IMR-90 (cell line): ENCODE measurements around the gene PRC1. TPM values are rescaled to one million over a fixed set of nuclear protein-coding genes. Genes with fewer than 3 reads are reported as not detected.
A peak's percentile ranks its signal among the peaks of the same experiment; 100 is the strongest.

Source experiments
- ATAC-seq: fragments of 200-7000 bp; cut with Tn5 transposase; 2 replicates; pipeline ENCODE4 v1.9.1; 2020; ENCODE audit warnings: low read depth, mild to moderate bottlenecking, moderate library complexity
- BruUV-seq: library from RNA; stranded (reverse); fragments of 400-500 nt; replicated peaks from 2 replicates; lab custom pipeline; 2021; lab: Mats Ljungman, UMichigan
- CTCF ChIA-PET: fragments of 300-600 bp; formaldehyde crosslinking; extraction: SDS; loops from one replicate; lab custom pipeline; 2021; ENCODE audit warnings: antibody characterized with exemption; lab: Yijun Ruan, JAX
- POLR2A ChIA-PET: fragments of 300-600 bp; sonication (Branson Sonifier 250); formaldehyde crosslinking; loops from one replicate; lab custom pipeline; 2022; ENCODE audit warnings: antibody characterized with exemption; ENCODE audit not compliant: unreplicated experiment; lab: Charles Lee
- DNase-seq: peaks from one replicate; pipeline ENCODE4 v3.0.0; 2013
- H2AFZ ChIP-seq: replicated peaks from 2 replicates; pipeline ENCODE3; 2013; ENCODE audit warnings: low read length, mild to moderate bottlenecking; ENCODE audit not compliant: poor library complexity
- H2AK5ac ChIP-seq: 2 replicates; pipeline ENCODE4 v1.6.1; 2013; ENCODE audit warnings: low read depth, low read length, inconsistent platforms
- H2AK9ac ChIP-seq: replicated peaks from 2 replicates; pipeline ENCODE3; 2013; ENCODE audit warnings: mild to moderate bottlenecking, low read depth, low read length, moderate library complexity; ENCODE audit not compliant: poor library complexity
- H2BK120ac ChIP-seq: 2 replicates; pipeline ENCODE4 v1.6.1; 2013; ENCODE audit warnings: low read depth, low read length, inconsistent platforms
- H2BK15ac ChIP-seq: 3 replicates; pipeline ENCODE4 v1.6.1; 2013; ENCODE audit warnings: low read depth, low read length, inconsistent platforms
- H2BK20ac ChIP-seq: 2 replicates; pipeline ENCODE4 v1.6.1; 2013; ENCODE audit warnings: low read depth, mild to moderate bottlenecking, inconsistent platforms, low read length, moderate library complexity
- H2BK5ac ChIP-seq: 2 replicates; pipeline ENCODE4 v1.6.1; 2013; ENCODE audit warnings: mild to moderate bottlenecking, low read depth, low read length, inconsistent platforms; ENCODE audit not compliant: poor library complexity, severe bottlenecking
- H3K14ac ChIP-seq: replicated peaks from 2 replicates; pipeline ENCODE4 v1.6.1; 2013; ENCODE audit warnings: low read depth, low read length, inconsistent platforms
- H3K18ac ChIP-seq: 2 replicates; pipeline ENCODE4 v1.6.1; 2013; ENCODE audit warnings: low read depth, low read length, control low read depth
- H3K23ac ChIP-seq: 2 replicates; pipeline ENCODE4 v1.6.1; 2013; ENCODE audit warnings: low read depth, low read length, inconsistent platforms
- H3K27ac ChIP-seq: 2 replicates; pipeline ENCODE4 v1.5.1; 2013; ENCODE audit warnings: mild to moderate bottlenecking, control low read depth, low read length; ENCODE audit not compliant: insufficient read depth
- H3K27me3 ChIP-seq: 2 replicates; pipeline ENCODE4 v1.6.1; 2013; ENCODE audit warnings: low read length; ENCODE audit not compliant: control insufficient read depth, insufficient read depth
- H3K36me3 ChIP-seq: 2 replicates; pipeline ENCODE4 v1.6.1; 2013; ENCODE audit warnings: low read length, mixed read lengths; ENCODE audit not compliant: control insufficient read depth, insufficient read depth
- H3K4ac ChIP-seq: 2 replicates; pipeline ENCODE4 v1.6.1; 2013; ENCODE audit warnings: low read depth, low read length, inconsistent platforms
- H3K4me1 ChIP-seq: 2 replicates; pipeline ENCODE4 v1.6.1; 2013; ENCODE audit warnings: low read length, mixed read lengths; ENCODE audit not compliant: control insufficient read depth, insufficient read depth
- H3K4me2 ChIP-seq: 2 replicates; pipeline ENCODE4 v1.6.1; 2013; ENCODE audit warnings: low read depth, mild to moderate bottlenecking, control low read depth, low read length, moderate library complexity
- H3K4me3 ChIP-seq: 2 replicates; pipeline ENCODE4 v1.5.1; 2013; ENCODE audit warnings: low read depth, mild to moderate bottlenecking, control low read depth, low read length, moderate library complexity; ENCODE audit not compliant: insufficient read depth
- H3K56ac ChIP-seq: 2 replicates; pipeline ENCODE4 v1.6.1; 2013; ENCODE audit warnings: low read length, inconsistent platforms; ENCODE audit not compliant: insufficient read depth; ENCODE audit errors: extremely low read depth
- H3K79me1 ChIP-seq, 2 experiments: 2 replicates each; pipeline ENCODE4 v1.6.1; 2013; ENCODE audit warnings: low read length in 2 of 2, inconsistent platforms in 1 of 2, low read depth in 1 of 2
- H3K9ac ChIP-seq: 2 replicates; pipeline ENCODE4 v1.6.1; 2013; ENCODE audit warnings: low read depth, low read length, control low read depth
- H3K9me1 ChIP-seq: 2 replicates; pipeline ENCODE4 v1.6.1; 2013; ENCODE audit warnings: low read length, inconsistent platforms; ENCODE audit not compliant: insufficient read depth
- H3K9me3 ChIP-seq: 2 replicates; pipeline ENCODE4 v1.6.1; 2013; ENCODE audit warnings: low read length; ENCODE audit not compliant: control insufficient read depth, insufficient read depth
- H4K20me1 ChIP-seq: 2 replicates; pipeline ENCODE4 v1.6.1; 2013; ENCODE audit warnings: low read length, inconsistent platforms; ENCODE audit not compliant: insufficient read depth
- H4K5ac ChIP-seq: 2 replicates; pipeline ENCODE4 v1.6.1; 2013; ENCODE audit warnings: mild to moderate bottlenecking, low read depth, low read length, control low read depth
- H4K8ac ChIP-seq, 2 experiments: 2 replicates each; pipeline ENCODE4 v1.6.1; 2013; ENCODE audit warnings: low read depth in 2 of 2, low read length in 2 of 2, control low read depth in 1 of 2, inconsistent platforms in 1 of 2
- H4K91ac ChIP-seq: 2 replicates; pipeline ENCODE4 v1.6.1; 2013; ENCODE audit warnings: low read depth, low read length, inconsistent platforms; ENCODE audit not compliant: insufficient read depth
- CTCF ChIP-seq: conservative IDR thresholded peaks from 2 replicates; pipeline ENCODE4 v1.5.1; 2012; ENCODE audit warnings: mild to moderate bottlenecking, low read depth, low read length, improper control_type of control experiment
- ELK1 ChIP-seq: fragments of 150-350 bp; IDR thresholded peaks from 2 replicates; pipeline ENCODE4 v1.6.1; 2016; ENCODE audit warnings: low read depth, mild to moderate bottlenecking, low read length, moderate library complexity, borderline replicate concordance
- MAFK ChIP-seq: IDR thresholded peaks from 2 replicates; pipeline ENCODE4 v1.6.1; 2012; ENCODE audit warnings: low read depth, low read length, improper control_type of control experiment
- MAZ ChIP-seq: IDR thresholded peaks from 2 replicates; pipeline ENCODE4 v1.6.1; 2012; ENCODE audit warnings: low read depth, mild to moderate bottlenecking, low read length, improper control_type of control experiment, moderate library complexity, borderline replicate concordance
- MXI1 ChIP-seq: IDR thresholded peaks from 2 replicates; pipeline ENCODE4 v1.6.1; 2012; ENCODE audit warnings: low read depth, mild to moderate bottlenecking, low read length, moderate library complexity, borderline replicate concordance
- NFE2L2 ChIP-seq: fragments of 150-350 bp; IDR thresholded peaks from 2 replicates; pipeline ENCODE4 v1.6.1; 2016; ENCODE audit warnings: low read depth, mild to moderate bottlenecking, low read length
- POLR2A ChIP-seq: IDR thresholded peaks from 2 replicates; pipeline ENCODE4 v1.6.1; 2012; ENCODE audit warnings: mild to moderate bottlenecking, low read depth, low read length
- RAD21 ChIP-seq: IDR thresholded peaks from 2 replicates; pipeline ENCODE4 v1.6.1; 2012; ENCODE audit warnings: low read length, improper control_type of control experiment
- RCOR1 ChIP-seq: IDR thresholded peaks from 2 replicates; pipeline ENCODE4 v1.6.1; 2012; ENCODE audit warnings: mild to moderate bottlenecking, low read length, improper control_type of control experiment; ENCODE audit not compliant: insufficient replicate concordance
- RFX5 ChIP-seq: IDR thresholded peaks from 2 replicates; pipeline ENCODE4 v1.8.0; 2012; ENCODE audit warnings: low read depth, mild to moderate bottlenecking, low read length, moderate library complexity
- WGBS, 2 experiments: methylation state at CpG; one replicate each; pipeline versions ENCODE4 v1.1.5 to v1.1.7; 2013; ENCODE audit warnings: missing lambda C conversion rate in 2 of 2; ENCODE audit not compliant: insufficient read length in 1 of 2; ENCODE audit errors: extremely low coverage in 2 of 2; 5-methylcytosine and 5-hydroxymethylcytosine counted together
- dilution Hi-C: fragments of 300-500 bp; cut with HindIII; formaldehyde crosslinking; loops from one replicate; pipeline ENCODE4 v1.14.3; 2018; ENCODE audit warnings: low sequenced_read_pairs; ENCODE audit not compliant: unreplicated experiment
- in situ Hi-C: fragments of 300-500 bp; cut with MboI; formaldehyde crosslinking; loops from 3 replicates; pipeline ENCODE4 v1.14.3; 2019; ENCODE audit warnings: low sequenced_read_pairs, inconsistent platforms, mixed read lengths
- intact Hi-C: fragments of 100-400 bp; cut with micrococcal nuclease; formaldehyde crosslinking; loops from 2 replicates; pipeline ENCODE4 v1.10.0; 2022
- polyA plus RNA-seq, 3 experiments: library from polyadenylated mRNA; depleted of rRNA; stranded (reverse); fragments of >200 nt; gene quantifications; 2 replicates each; pipeline ENCODE4 v1.2.3, GENCODE V29; 2012; ENCODE audit warnings: low replicate concordance in 1 of 3
- total RNA-seq: library from RNA; depleted of rRNA; stranded (reverse); fragments of >200 nt; gene quantifications from 2 replicates; pipeline ENCODE4 v1.2.3, GENCODE V29; 2012

PRC1 gene
- total and polyA plus RNA-seq, 2 of the 4 experiments (the other 2 are of a cell fraction): 131 to 148 TPM

DNA sequence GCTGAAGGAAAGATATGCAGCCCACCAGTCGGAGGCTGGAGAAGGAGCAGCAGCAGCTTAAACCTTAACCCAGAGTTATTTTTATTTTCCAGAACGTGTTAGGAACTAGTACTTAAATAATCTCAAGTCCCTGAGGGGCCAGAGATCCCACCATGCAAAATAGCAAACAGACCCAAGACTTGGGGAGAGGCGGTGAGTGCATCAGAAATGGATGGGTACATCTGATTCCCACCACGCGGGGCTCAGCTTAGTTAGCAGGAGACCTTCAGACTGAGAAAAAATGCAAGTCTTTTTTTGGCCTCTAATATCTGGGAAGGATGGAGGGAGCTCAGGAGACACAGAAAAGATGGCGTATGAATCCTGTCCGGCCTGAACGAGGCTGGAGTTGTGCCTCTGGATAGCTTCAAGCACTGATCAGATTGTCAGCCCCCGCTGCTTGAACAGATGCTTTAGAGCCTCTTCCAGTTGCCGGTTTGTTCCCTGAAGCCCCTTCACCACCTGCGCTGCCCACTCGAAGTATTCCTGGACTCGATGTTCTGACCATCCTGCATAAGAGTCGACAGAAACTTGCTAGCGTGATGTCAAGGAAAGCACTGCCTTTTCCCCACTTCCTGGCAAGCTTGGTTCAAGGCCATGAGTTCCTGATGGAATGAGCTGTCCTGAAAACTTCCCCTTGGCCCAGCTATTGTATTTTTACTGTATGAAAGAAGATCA, 63.3 kb downstream of the PRC1 start (continued):
- no peak for TF ChIP-seq MAFK

DNA sequence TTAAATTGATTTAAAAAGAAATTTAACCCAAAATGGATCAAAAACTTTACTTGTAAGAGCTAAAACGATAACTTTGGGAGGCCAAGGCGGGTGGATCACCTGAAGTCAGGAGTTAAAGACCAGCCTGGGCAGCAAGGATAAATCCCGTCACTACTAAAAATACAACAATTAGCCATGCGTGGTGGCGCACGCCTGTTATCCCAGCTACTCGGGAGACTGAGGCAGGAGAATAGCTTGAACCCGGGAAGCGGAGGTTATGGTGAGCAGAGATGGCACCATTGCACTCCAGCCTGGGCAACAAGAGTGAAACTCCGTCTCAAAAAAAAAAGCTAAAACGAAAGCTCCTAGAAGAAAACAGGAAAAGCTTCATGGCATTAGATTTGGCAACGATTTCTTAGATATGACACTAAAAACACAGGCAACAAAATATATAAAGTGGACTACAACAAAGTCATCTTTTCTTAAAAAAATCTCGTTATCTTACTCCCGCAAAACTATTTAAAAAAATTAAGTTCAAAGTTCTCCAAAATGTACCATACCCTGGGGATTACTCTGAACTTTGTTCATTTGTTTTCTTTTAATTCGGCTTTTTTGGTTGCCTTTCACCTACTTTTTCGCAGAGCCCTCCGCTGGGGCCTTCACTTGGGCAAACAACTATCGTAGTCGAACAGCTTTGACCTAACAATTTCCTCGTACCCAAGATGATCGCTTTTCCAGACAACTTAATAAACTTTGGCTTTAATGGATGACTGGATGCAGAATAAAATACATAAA, 64.9 kb downstream of the PRC1 start:
- no peaks in the 10 kb centered on the region for H3K36me3 ChIP-seq
- BruUV-seq: no TSS peak
- no peak for ATAC-seq
- H4K20me1 ChIP-seq: no peaks in the 10 kb centered on the region
- H3K14ac ChIP-seq: peak overlapping the region; percentile 53; the same call in 1 of the 2 replicates
- peak overlapping the region; percentile 95 for H3K4me2 ChIP-seq
- peak overlapping the region; percentile 53; the same call in 1 of the 2 replicates for H4K91ac ChIP-seq
- no peak overlapping the region for H2BK120ac ChIP-seq
- no peaks in the 10 kb centered on the region for H3K9me3 ChIP-seq
- no peak overlapping the region for H2BK20ac ChIP-seq
- ChIA-PET CTCF (interaction anchor here (0.7 to 1.0 kb wide), 2 partner anchors 27 to 389 kb away, joined by 4 to 5 read pairs; no protein-coding TSS in a partner anchor), POLR2A (interaction anchor here (0.6 kb wide), 1 partner anchor 1999 kb away, joined by 4 read pairs; no protein-coding TSS in a partner anchor)
- peak overlapping the region; percentile 2; the same call in 1 of the 2 replicates for H3K18ac ChIP-seq
- peak overlapping the region; percentile 82 to 91 for H4K8ac ChIP-seq
- WGBS, 2 experiments: 78 to 100% methylated on average over 2 to 11 of the region's 21 CpGs
- peak overlapping the region; percentile 1 for H2BK5ac ChIP-seq
- H3K27me3 ChIP-seq: no peaks in the 10 kb centered on the region
- H3K56ac ChIP-seq: peak overlapping the region; percentile 42; the same call in 1 of the 2 replicates
- H2BK15ac ChIP-seq: no peak overlapping the region
- peak overlapping the region; percentile 68 for H3K27ac ChIP-seq
- TF ChIP-seq RCOR1 (no peak), RAD21 (no peak), MAFK (no peak), MXI1 (no peak), MAZ (no peak), ELK1 (no peak), CTCF (no peak), RFX5 (no peak), NFE2L2 (no peak), POLR2A (no peak)
- H2AK5ac ChIP-seq: no peak overlapping the region
- dilution Hi-C loops (no loop called here), intact Hi-C loops (no loop called here), in situ Hi-C loops (no loop called here)
- peak overlapping the region; percentile 12; the same call in 1 of the 2 replicates for H3K4ac ChIP-seq
- H3K9ac ChIP-seq: peak overlapping the region; percentile 71
- H3K4me1 ChIP-seq: peaks cover 6% of the 10 kb centered on the region
- H3K4me3 ChIP-seq: peak overlapping the region; percentile 66
- H2AFZ ChIP-seq: peak overlapping the region; percentile 94
- DNase-seq: no peak
- peaks cover 5% of the 10 kb centered on the region for H3K9me1 ChIP-seq
- H3K79me1 ChIP-seq: peaks cover 3 to 21% of the 10 kb centered on the region in 2 experiments; a peak in 3 of 4 replicates
- no peak overlapping the region for H2AK9ac ChIP-seq
- 0 out of 2 replicates have a peak overlapping the region, but pooled peaks have one; percentile 17 for H3K23ac ChIP-seq
- H4K5ac ChIP-seq: peak overlapping the region; percentile 98
